Measurements from ENCODE around the gene PSRC1.

Gene PSRC1

DNA sequence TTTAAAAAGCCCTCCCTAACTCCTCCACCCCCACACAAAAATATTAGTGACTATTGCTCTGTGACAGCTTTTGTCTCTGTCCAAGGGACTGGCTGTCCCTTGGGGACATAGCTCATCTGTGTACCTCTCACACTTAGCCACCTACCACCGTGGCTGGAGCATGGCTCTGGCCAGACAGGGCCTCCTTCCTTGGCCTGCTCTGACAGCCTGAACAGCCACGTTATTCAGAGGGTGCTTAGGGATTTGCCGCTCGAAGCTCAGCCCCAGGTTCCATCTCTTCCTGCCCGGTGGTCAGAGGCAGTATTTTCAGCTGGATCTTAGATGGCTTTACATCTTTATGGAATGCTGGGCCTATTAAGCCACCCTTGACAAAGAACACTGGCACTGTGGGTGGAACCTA lies 39.7 kb downstream of the PSRC1 start:
- DNase-seq = no peak

DNA sequence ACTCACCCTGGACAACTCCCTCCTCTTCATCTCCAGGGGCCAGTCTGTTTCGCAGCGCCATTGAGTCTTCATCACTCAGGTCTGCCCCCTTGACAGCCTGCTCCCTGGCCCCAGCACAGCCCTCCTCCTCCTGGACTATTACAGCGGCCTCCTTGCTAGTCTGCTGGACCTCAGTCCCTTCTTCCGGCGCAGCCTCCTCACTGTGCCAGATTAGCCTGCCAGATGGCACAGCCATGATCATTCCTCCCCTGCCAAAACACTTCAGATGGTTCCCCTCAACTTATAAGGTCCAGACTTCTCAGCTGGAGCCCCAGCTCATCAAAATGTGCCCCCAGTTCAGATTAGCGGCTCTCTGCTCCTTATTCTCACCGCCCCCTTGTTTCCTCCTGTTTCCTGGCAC lies 40.6 kb downstream of the PSRC1 start:
- DNase-seq = no peak

DNA sequence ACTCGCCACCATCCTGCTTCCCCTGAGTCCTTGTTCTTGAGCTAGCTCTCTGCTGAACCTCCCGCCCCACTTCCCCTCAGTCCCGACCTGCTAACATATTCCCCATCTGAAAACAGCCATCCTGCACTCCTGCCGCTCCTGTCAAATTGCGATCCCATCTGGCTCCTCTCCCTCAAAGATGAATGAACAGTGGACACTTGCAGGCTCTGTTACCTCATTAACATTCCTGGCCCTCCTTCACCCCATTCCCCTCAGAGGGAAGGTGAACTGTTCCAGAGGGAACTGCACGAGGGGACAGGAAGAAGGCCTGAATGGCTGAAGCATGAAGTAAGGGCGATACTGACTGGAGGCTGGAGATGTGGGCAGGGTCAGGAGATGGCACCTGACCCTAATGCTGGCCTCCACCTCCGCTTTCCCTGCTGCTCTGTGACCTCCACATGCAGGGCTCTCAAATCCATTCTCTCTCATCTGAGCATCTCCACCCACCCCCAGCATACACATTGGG lies 41.1 kb downstream of the PSRC1 start:
- DNase-seq = no peak

DNA sequence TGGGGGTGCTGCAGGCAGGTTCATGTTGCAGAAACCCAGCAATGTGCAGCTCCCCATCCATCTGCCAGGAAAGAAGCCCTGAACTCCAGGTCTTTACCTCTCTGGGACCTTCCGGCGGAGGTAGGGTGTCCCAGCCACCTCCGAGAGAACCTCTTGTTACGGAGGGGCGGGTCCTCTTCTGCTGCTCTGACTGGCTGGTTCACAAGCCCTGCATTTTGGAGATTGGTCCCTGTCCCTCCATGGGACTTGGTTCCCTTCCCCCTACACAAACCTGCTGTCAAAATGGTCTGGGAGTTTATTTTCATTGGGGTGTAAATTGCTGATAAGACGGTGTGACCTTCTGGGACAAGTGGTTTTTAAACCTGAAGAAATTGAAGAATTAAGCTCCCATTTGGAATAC lies 41.6 kb downstream of the PSRC1 start:
- DNase-seq = no peak

DNA sequence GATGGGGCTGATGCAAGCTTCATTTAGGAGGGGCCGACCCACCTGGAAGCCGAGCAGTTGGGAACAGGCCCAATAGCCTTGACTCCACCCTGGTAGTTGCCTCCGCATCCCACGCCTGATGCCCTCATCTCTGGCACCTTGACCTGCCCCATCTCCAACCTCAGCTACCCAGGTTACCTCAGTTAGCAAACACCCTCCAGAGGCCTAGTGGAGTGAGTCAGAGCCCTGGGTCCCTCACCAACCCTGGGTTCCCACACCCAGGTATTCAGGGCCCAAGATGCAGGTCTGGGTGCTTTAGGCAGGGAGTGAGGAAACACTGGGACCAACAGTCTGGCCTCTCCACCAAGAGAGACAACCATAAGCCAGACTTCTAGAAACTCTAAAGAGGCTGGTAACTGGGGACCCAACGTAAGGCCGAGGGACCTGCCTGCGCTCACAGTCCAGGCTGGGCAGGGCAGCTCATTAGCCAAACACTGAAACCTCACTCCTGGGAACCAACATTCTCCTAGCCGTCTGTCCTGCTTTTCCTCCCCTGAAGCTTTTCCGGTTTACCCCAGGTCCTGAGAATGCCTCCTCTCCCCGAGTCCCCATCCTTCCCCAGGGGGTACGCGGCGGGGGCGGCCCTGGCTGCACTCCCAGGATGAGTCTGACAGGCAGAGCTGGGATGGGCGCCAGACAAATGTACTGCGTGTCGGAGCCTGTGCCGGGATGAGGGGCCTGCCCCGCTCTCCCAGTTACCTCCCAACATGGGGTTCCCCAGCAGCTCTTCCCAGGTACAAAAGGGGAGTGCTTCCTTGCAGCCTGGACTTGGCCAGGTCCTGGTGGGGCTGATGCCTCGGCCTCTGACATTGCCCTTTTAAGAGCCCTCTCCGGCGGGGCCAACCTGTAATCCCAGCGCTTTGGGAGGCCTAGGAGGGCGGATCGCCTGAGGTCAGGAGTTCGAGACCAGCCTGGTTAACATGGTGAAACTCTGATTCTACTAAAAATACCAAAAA lies 42.5 kb downstream of the PSRC1 start:
- DNase-seq = no peak

DNA sequence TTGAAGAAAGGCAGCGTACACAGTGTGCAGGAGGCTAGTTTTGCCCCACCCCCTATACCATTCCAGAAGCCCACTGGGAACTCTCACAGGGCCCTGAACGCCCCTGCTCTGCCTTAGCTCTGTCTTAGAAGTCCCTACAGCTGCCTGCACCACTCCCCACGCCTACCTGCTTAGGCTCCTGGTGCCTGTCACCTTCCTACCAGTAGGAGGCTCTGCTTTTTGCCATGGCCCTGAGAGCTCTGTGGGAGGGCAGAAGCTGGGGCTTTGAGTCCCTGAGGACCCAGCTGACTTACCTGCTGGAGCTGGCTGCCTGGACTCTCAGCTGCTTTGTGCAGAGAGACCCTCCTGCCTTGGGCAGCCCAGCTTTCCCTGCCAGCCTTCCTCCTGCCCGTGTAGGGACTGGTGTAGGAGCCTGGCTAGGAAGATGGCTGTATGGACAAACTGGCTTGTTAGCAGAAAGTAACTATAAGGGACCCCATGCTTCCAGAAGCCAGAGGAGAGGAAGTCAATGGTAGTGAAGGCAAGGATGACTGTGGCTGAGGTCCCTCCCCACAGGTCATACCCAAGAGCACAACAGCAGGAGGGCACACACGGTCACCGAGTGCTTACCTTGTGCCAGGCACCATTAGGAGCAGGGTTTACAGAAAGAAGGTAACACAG lies 43.4 kb downstream of the PSRC1 start:
- peak in 1 of 5 donors; percentile 38 for DNase-seq

DNA sequence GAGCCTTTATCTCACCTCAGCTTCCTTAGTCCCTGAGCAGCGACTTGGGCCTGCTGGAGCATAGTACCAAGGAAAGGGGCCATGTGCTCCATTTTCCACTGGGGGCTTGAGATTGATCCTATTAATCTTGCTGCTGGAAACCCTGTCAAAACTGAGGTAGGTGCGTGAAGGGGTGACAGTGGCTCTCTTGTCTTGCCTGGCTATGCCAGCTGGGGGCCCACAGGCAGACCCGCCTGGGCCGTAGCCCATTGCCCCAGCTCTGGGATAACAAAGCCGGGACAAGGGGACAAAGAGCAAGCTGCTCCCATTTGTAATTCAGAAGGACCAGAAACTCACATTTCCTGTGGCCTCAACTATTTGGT lies 43.9 kb downstream of the PSRC1 start:
- DNase-seq = no peak

DNA sequence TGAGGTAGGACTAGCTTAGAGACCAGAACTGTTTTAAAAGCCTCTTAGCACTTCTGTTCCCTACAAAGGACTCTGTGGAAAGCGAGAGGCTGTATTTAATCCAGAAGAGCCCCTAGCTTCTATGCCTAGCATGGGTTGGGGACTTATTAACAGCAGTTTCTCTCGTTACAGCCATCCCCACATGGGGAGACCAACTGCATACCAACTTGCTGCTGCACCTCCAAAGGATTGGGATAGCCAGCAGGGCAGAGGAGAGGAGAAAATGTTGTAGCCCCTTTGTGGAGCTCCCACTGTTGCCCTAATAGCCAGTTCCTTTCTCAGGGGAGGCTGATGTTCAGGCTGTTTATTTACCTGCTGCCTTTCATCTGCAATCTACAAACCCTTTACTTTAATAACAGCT lies 44.6 kb downstream of the PSRC1 start:
- DNase-seq = no peak

DNA sequence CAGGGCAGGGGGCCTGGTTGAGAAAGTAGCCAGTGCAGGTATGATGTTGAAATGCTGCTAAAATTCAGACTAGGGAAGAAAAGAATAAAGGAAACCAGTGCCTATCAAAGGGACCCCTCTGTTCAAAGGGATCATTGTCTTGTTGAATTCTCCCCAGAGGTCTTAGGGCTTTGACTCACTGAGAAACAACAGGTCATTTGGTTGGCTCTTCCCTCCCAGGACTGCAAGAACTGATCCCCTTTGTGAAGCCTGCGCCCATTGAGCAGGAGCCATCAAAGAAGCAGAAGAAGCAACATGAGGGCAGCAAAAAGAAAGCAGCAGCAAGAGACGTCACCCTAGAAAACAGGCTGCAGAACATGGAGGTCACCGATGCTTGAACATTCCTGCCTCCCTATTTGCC lies 45.4 kb downstream of the PSRC1 start:
- no peak for DNase-seq

DNA sequence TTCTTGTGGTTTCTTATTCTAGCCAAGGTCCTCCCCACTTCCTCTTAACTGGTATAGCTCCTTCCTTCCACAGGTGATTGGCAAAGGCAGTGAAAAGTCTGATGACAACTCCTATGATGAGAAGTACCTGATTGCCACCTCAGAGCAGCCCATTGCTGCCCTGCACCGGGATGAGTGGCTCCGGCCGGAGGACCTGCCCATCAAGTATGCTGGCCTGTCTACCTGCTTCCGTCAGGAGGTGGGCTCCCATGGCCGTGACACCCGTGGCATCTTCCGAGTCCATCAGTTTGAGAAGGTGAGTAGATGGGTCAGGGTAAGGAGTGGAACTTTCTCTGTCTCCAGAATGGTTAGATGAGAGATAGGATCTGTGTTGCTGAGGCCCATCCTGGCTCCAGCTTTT lies 47.8 kb downstream of the PSRC1 start:
- DNase-seq = no peak

DNA sequence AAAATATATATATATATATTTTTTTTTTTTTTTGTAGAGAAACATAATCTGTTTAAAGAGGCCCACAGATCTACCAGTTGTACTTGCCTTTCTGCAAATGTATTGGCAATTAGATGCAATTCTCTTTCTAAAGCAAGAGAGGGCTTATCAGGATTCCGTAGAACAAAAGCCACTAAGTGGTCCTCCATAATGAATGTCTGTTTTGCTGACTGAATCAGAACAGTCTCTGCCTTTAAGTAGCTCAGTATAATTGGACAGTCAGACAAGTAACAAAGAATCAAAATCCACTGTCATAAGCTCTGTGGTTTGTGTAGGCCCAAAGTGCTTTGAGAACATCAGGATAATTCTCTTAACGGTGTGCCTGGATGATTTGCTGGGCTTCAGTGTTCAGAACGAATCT lies 51.9 kb downstream of the PSRC1 start:
- no peak for DNase-seq
